HepG2 (cell line): ENCODE data around the gene KLB. TPM values are rescaled to one million over a fixed set of nuclear protein-coding genes. Genes with fewer than 3 reads are reported as not detected.

Source experiments
- DZIP1 ChIP-seq: sonication (generic); formaldehyde crosslinking; IDR thresholded peaks from 2 replicates; pipeline ENCODE4 v1.5.0; 2020; ENCODE audit warnings: mild to moderate bottlenecking, missing genetic modification reagents
- ESRRA ChIP-seq: sonication (generic); formaldehyde crosslinking; IDR thresholded peaks from 2 replicates; pipeline ENCODE4 v1.5.1; 2020; ENCODE audit warnings: mild to moderate bottlenecking, low read depth, missing genetic modification reagents
- ETV5 ChIP-seq: IDR thresholded peaks from 2 replicates; pipeline ENCODE4 v1.6.1; 2018; ENCODE audit warnings: missing biosample characterization, missing genetic modification reagents, inconsistent platforms, borderline replicate concordance
- FOXP1 ChIP-seq, 2 experiments: fragments of 450-650 bp in 1 of 2; IDR thresholded peaks; 2 replicates each; pipeline ENCODE4 v1.6.1; 2017 to 2018; ENCODE audit warnings: antibody characterized with exemption in 1 of 2
- GABPA ChIP-seq, 2 experiments: IDR thresholded peaks; 2 replicates each; pipeline ENCODE4 v1.6.1; 2011 to 2016; ENCODE audit warnings: low read depth in 2 of 2, low read length in 1 of 2, missing biosample characterization in 1 of 2, missing genetic modification characterization in 1 of 2
- GZF1 ChIP-seq: sonication (generic); formaldehyde crosslinking; IDR thresholded peaks from 2 replicates; pipeline ENCODE4 v1.5.1; 2020; ENCODE audit warnings: mild to moderate bottlenecking, missing genetic modification reagents
- MED13 ChIP-seq: sonication (generic); formaldehyde crosslinking; IDR thresholded peaks from 2 replicates; pipeline ENCODE4 v1.5.0; 2020; ENCODE audit warnings: missing genetic modification reagents
- MZF1 ChIP-seq: sonication (generic); formaldehyde crosslinking; IDR thresholded peaks from 2 replicates; pipeline ENCODE4 v1.8.1; 2023; ENCODE audit warnings: mild to moderate bottlenecking, missing genetic modification reagents, borderline replicate concordance
- PCBP2 ChIP-seq: fragments of 200-400 bp; formaldehyde crosslinking; optimal IDR thresholded peaks from 2 replicates; pipeline ENCODE3; 2018; ENCODE audit warnings: low read length, low read depth; ENCODE audit not compliant: poor library complexity, severe bottlenecking
- PHF21A ChIP-seq: sonication (generic); formaldehyde crosslinking; IDR thresholded peaks from 2 replicates; pipeline ENCODE4 v1.5.0; 2020; ENCODE audit warnings: mild to moderate bottlenecking, missing genetic modification reagents
- RBM22 ChIP-seq: fragments of 200-400 bp; formaldehyde crosslinking; optimal IDR thresholded peaks from 2 replicates; pipeline ENCODE3; 2017; ENCODE audit warnings: mild to moderate bottlenecking, low read length, moderate library complexity
- REPIN1 ChIP-seq: sonication (generic); formaldehyde crosslinking; IDR thresholded peaks from 2 replicates; pipeline ENCODE4 v1.8.0; 2022; ENCODE audit warnings: missing genetic modification reagents, low read depth, mild to moderate bottlenecking, borderline replicate concordance
- SATB2 ChIP-seq: sonication (generic); formaldehyde crosslinking; IDR thresholded peaks from 2 replicates; pipeline ENCODE4 v1.5.0; 2020; ENCODE audit warnings: missing genetic modification reagents
- SIX4 ChIP-seq: sonication (generic); formaldehyde crosslinking; IDR thresholded peaks from 2 replicates; pipeline ENCODE4 v1.4.0; 2020; ENCODE audit warnings: missing genetic modification reagents
- STAT5B ChIP-seq: sonication (generic); formaldehyde crosslinking; IDR thresholded peaks from 2 replicates; pipeline ENCODE4 v1.4.0; 2020; ENCODE audit warnings: missing genetic modification reagents
- THAP8 ChIP-seq: sonication (generic); formaldehyde crosslinking; IDR thresholded peaks from 2 replicates; pipeline ENCODE4 v1.5.1; 2020; ENCODE audit warnings: missing genetic modification reagents, mild to moderate bottlenecking, borderline replicate concordance
- U2AF1 ChIP-seq: fragments of 200-400 bp; formaldehyde crosslinking; optimal IDR thresholded peaks from 2 replicates; pipeline ENCODE3; 2017; ENCODE audit warnings: mild to moderate bottlenecking, low read depth, low read length
- ZNF253 ChIP-seq: sonication (generic); formaldehyde crosslinking; IDR thresholded peaks from 2 replicates; pipeline ENCODE4 v1.8.0; 2022; ENCODE audit warnings: mild to moderate bottlenecking, missing genetic modification reagents, borderline replicate concordance
- ZNF460 ChIP-seq: sonication (generic); formaldehyde crosslinking; IDR thresholded peaks from 2 replicates; pipeline ENCODE4 v1.5.1; 2020; ENCODE audit warnings: missing genetic modification reagents, mild to moderate bottlenecking, borderline replicate concordance
- ZNF543 ChIP-seq: sonication (generic); formaldehyde crosslinking; IDR thresholded peaks from 2 replicates; pipeline ENCODE4 v1.4.0; 2020; ENCODE audit warnings: mild to moderate bottlenecking, missing genetic modification reagents
- ZNF770 ChIP-seq: sonication (generic); formaldehyde crosslinking; IDR thresholded peaks from 2 replicates; pipeline ENCODE4 v1.5.0; 2020; ENCODE audit warnings: mild to moderate bottlenecking, missing genetic modification reagents
- ZXDC ChIP-seq: sonication (generic); formaldehyde crosslinking; IDR thresholded peaks from 2 replicates; pipeline ENCODE4 v1.5.0; 2020; ENCODE audit warnings: mild to moderate bottlenecking, missing genetic modification reagents
- polyA plus RNA-seq, 8 experiments: library from polyadenylated mRNA; depleted of rRNA in 3 of 8; stranded (reverse) in 7 of 8; unstranded in 1 of 8; fragments of >200 nt; fragmentation: Illumina TruSeq in 4 of 8; extraction: Trizol in 4 of 8; gene quantifications; 2 replicates each; pipeline versions ENCODE4 v1.2.1 to v1.2.3, GENCODE V29; 2011 to 2016; ENCODE audit warnings: low read depth in 4 of 8, missing spikeins in 1 of 8, mixed read lengths in 1 of 8; ENCODE audit not compliant: insufficient read depth in 1 of 8
- total RNA-seq, 5 experiments: library from RNA; depleted of rRNA; stranded (reverse); fragments of >200 nt; fragmentation: Illumina TruSeq; extraction: Trizol; gene quantifications; 2 replicates each; pipeline ENCODE4 v1.2.3, GENCODE V29; 2016; ENCODE audit warnings: low read depth in 1 of 5

Gene KLB
- total and polyA plus RNA-seq, 2 of the 13 experiments (the other 11 are each of a cell fraction or from before 2014, with no cell fraction given): 25.3 to 82.0 TPM

GRCh38 chr4:39469429-39470077, 62.8 kb downstream of the KLB start (continued):
- TF ChIP-seq GABPA (IDR thresholded peaks at IDR 0.05; ENCODE audit: low read depth, low read length) (no peak), GABPA (CRISPR knock-in tag; IDR thresholded peaks at IDR 0.05; ENCODE audit: low read depth) (no peak), SIX4 (CRISPR knock-in tag) (no peak), ETV5 (CRISPR knock-in tag) (no peak), MZF1 (no peak), ESRRA (CRISPR knock-in tag) (no peak), RBM22 (no peak), THAP8 (no peak), ZNF543 (CRISPR knock-in tag) (no peak), MED13 (no peak), FOXP1 (IDR thresholded peaks at IDR 0.05) (no peak), FOXP1 (CRISPR knock-in tag; IDR thresholded peaks at IDR 0.05) (no peak), U2AF1 (no peak), PCBP2 (no peak), PHF21A (no peak), GZF1 (CRISPR knock-in tag) (no peak), ZXDC (CRISPR knock-in tag) (no peak), ZNF460 (CRISPR knock-in tag) (no peak), ZNF253 (CRISPR knock-in tag) (no peak), DZIP1 (CRISPR knock-in tag) (no peak), ZNF770 (CRISPR knock-in tag) (no peak), REPIN1 (CRISPR knock-in tag) (no peak; the same call in 1 of the 2 replicates), SATB2 (CRISPR knock-in tag) (no peak), STAT5B (CRISPR knock-in tag) (no peak)
